Smooth muscle cell (in vitro differentiated cells): ENCODE data around the gene HOXB5. TPM values are rescaled to one million over a fixed set of nuclear protein-coding genes. Genes with fewer than 3 reads are reported as not detected.

Experiments
- DNase-seq: peaks from one replicate; lab custom pipeline; 2025; ENCODE audit not compliant: unreplicated experiment; lab: John Stamatoyannopoulos, UW
- H2AFZ ChIP-seq: fragments of 200-600 bp; sonication (generic); 2 replicates; pipeline ENCODE4 v1.6.0; 2016; ENCODE audit warnings: antibody characterized with exemption, low read depth, mild to moderate bottlenecking
- H3F3A ChIP-seq: fragments of 200-600 bp; sonication (generic); 2 replicates; pipeline ENCODE4 v1.6.0; 2017; ENCODE audit warnings: antibody characterized with exemption, low read depth
- H3K27ac ChIP-seq: fragments of 200-600 bp; sonication (generic); 2 replicates; pipeline ENCODE4 v1.5.1; 2016; ENCODE audit warnings: low read depth, mild to moderate bottlenecking
- H3K27me3 ChIP-seq: fragments of 200-600 bp; sonication (generic); 2 replicates; pipeline ENCODE4 v1.6.1; 2016; ENCODE audit warnings: low read depth, mild to moderate bottlenecking
- H3K36me3 ChIP-seq: fragments of 200-600 bp; sonication (generic); 2 replicates; pipeline ENCODE4 v1.5.1; 2016; ENCODE audit warnings: low read depth
- H3K4me1 ChIP-seq: fragments of 200-600 bp; sonication (generic); 2 replicates; pipeline ENCODE4 v1.5.1; 2016; ENCODE audit warnings: low read depth
- H3K4me2 ChIP-seq: fragments of 200-600 bp; sonication (generic); 2 replicates; pipeline ENCODE4 v1.6.0; 2016; ENCODE audit warnings: mild to moderate bottlenecking
- H3K4me3 ChIP-seq: fragments of 200-600 bp; sonication (generic); 2 replicates; pipeline ENCODE4 v1.5.1; 2016; ENCODE audit warnings: mild to moderate bottlenecking
- H3K79me2 ChIP-seq: fragments of 200-600 bp; sonication (generic); 2 replicates; pipeline ENCODE4 v1.6.0; 2016; ENCODE audit warnings: low read depth, mild to moderate bottlenecking
- H3K9ac ChIP-seq: fragments of 200-600 bp; sonication (generic); 2 replicates; pipeline ENCODE4 v1.6.0; 2016; ENCODE audit warnings: low read depth
- H3K9me3 ChIP-seq: fragments of 200-600 bp; sonication (generic); replicated peaks from 2 replicates; pipeline ENCODE4 v1.5.1; 2016; ENCODE audit warnings: low read depth
- H4K20me1 ChIP-seq: fragments of 200-600 bp; sonication (generic); 2 replicates; pipeline ENCODE4 v1.6.0; 2016; ENCODE audit warnings: low read depth
- CTCF ChIP-seq: fragments of 200-600 bp; sonication (generic); IDR thresholded peaks from 2 replicates; pipeline ENCODE4 v1.5.1; 2017; ENCODE audit warnings: borderline replicate concordance, mild to moderate bottlenecking, antibody characterized with exemption; ENCODE audit not compliant: insufficient read depth, poor library complexity, severe bottlenecking
- WGBS: methylation state at CpG from one replicate; pipeline ENCODE4 v1.1.7; 2016; ENCODE audit warnings: low lambda C conversion rate; 5-methylcytosine and 5-hydroxymethylcytosine counted together
- polyA plus RNA-seq: library from polyadenylated mRNA; unstranded; fragments of >200 nt; fragmentation: Nextera tagmentation; extraction: Ambion mirVana; gene quantifications from 2 replicates; pipeline ENCODE4 v1.2.1, GENCODE V29; 2016
- total RNA-seq: library from RNA; depleted of rRNA; stranded (reverse); fragments of >200 nt; gene quantifications from 2 replicates; pipeline ENCODE4 v1.2.3, GENCODE V29; 2014

Gene HOXB5
- total and polyA plus RNA-seq, 2 experiments from 2014 or later = 0.49 to 1.8 TPM

- Histone ChIP-seq H3K4me3 (no peak overlapping the region), H2AFZ (no peak overlapping the region), H3K79me2 (peaks cover 52% of the 10 kb centered on the region), H3K4me1 (peaks cover 10% of the 10 kb centered on the region), H3K27ac (no peak overlapping the region), H3K9ac (no peak overlapping the region), H3K27me3 (peaks cover 99% of the 10 kb centered on the region), H3F3A (no peaks in the 10 kb centered on the region), H4K20me1 (peaks cover 100% of the 10 kb centered on the region), H3K36me3 (no peaks in the 10 kb centered on the region), H3K4me2 (no peak overlapping the region), H3K9me3 (no peaks in the 10 kb centered on the region)
- no peak for TF ChIP-seq CTCF
- WGBS = 67% methylated on average over 6 of the region's 6 CpGs
- no peak for DNase-seq
Observed at GRCh38 chr17:48567209-48567608, 26.4 kb downstream of the HOXB5 start.

GRCh38 chr17:48566717-48567116, 26.9 kb downstream of the HOXB5 start:
- H3F3A ChIP-seq = no peaks in the 10 kb centered on the region
- peaks cover 99% of the 10 kb centered on the region for H3K27me3 ChIP-seq
- peaks cover 100% of the 10 kb centered on the region for H4K20me1 ChIP-seq
- H3K9ac ChIP-seq = no peak overlapping the region
- no peak overlapping the region for H3K27ac ChIP-seq
- no peaks in the 10 kb centered on the region for H3K36me3 ChIP-seq
- H2AFZ ChIP-seq = no peak overlapping the region
- WGBS = 44% methylated on average over 2 of the region's 2 CpGs
- no peak for TF ChIP-seq CTCF
- peaks cover 10% of the 10 kb centered on the region for H3K4me1 ChIP-seq
- DNase-seq = no peak
- no peak overlapping the region for H3K4me3 ChIP-seq
- no peak overlapping the region for H3K4me2 ChIP-seq
- peaks cover 52% of the 10 kb centered on the region for H3K79me2 ChIP-seq
- H3K9me3 ChIP-seq = no peaks in the 10 kb centered on the region

- DNase-seq = no peak
- Histone ChIP-seq H3K27me3 (peaks cover 94% of the 10 kb centered on the region), H3K79me2 (peaks cover 52% of the 10 kb centered on the region), H3K36me3 (no peaks in the 10 kb centered on the region), H3K9me3 (no peaks in the 10 kb centered on the region), H3K4me1 (peaks cover 10% of the 10 kb centered on the region), H3K9ac (no peak overlapping the region), H2AFZ (no peak overlapping the region), H3K4me3 (no peak overlapping the region), H3K4me2 (no peak overlapping the region), H3F3A (no peaks in the 10 kb centered on the region), H4K20me1 (peaks cover 100% of the 10 kb centered on the region), H3K27ac (no peak overlapping the region)
- WGBS = 76% methylated on average over 3 of the region's 4 CpGs
- TF ChIP-seq CTCF = no peak
Observed at GRCh38 chr17:48565925-48566710, 27.5 kb downstream of the HOXB5 start.
